Stimulated activated CD4-positive, alpha-beta T cell treated with anti-CD3 and anti-CD28 coated beads, Interleukin-1b, Interleukin-23, amount 100 ng/mL, for 24 hours (primary cell): ENCODE results near the gene ZNF764.

Source experiments
- DNase-seq, 4 experiments: peaks; one replicate each; pipeline ENCODE4 v3.0.0-alpha.2; 2020; ENCODE audit warnings: low read depth in 4 of 4, low spot score in 1 of 4

ZNF764 gene

DNA sequence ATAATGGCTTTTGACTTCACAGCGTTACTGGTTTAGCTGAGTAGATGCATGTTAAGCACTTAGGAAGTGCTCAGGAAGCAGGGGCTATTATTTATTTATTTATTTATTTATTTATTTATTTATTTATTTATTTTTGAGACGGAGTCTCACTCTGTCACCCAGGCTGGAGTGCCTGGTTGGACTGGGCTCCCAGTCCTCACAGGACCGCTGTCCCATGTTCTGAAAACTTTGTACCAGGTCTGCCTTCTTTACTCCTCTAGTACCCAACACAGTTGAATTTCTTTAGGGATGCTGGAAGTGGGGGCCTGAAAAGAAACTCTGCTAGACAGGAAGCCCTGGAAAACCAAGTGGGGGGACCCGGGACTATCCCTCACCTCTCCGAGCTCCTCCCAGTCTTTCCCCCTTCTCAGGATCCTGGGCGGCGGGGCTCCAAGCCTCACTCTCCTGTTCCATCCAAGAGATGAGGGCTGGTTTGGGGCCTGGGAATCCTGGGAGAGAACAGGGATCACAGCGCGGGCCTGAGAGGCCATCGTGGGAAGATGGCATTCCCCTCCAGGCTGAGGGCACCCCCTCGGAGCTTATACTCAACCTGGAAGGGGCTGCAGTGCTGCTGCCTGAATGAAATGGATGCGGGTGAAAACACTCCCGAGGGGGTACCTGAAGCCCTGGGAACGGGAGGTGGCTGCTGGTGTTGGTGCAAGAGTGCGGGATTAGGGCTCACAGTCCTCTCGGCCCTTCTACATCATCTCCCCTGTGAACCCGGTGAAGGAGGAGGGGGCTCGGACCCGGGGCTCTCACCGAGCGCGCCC is 12.7 kb upstream of the ZNF764 start:
- no peak for DNase-seq

DNA sequence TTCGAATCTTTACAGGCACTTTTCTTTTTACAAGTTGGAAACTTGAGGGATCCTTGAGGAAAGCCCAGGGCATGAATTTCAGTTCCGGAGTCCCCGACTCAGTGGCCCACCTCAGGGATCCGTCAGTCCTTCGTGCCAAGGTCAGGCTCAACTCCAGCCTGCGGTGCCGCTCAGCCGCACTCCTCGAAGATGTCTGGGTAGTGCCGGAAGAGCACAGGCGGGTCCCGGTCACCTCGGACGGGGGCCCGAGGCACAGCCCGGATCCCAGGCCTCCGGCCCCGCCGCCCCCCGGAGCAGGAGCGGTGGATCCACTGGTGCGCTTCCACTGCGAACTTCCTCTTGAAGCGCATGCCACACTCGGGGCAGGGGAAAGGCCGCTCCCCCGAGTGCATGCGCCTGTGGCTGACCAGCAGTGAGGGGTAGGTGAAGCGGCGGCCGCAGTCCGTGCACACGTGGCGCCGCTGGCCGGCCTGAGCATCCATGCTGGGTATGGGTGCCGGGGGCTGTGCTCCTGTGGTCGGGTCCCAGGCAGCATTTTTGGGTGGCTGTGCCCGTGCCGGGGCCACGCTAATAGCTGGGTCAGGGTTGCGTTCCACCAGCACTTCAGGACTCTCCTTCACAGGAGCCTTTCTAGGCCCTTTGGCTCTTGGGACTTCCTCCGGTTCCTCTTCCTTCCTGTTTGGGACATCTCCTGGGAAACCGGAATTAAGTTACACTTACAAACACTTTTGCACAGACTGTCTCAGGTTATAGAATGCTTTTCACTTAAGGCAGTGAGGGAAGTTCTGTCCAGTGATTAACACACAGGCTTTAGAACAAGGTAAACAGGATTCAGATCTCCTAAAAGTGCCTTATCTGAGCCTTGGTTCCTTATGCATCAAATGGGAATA is 11.8 kb upstream of the ZNF764 start:
- no peak for DNase-seq

DNA sequence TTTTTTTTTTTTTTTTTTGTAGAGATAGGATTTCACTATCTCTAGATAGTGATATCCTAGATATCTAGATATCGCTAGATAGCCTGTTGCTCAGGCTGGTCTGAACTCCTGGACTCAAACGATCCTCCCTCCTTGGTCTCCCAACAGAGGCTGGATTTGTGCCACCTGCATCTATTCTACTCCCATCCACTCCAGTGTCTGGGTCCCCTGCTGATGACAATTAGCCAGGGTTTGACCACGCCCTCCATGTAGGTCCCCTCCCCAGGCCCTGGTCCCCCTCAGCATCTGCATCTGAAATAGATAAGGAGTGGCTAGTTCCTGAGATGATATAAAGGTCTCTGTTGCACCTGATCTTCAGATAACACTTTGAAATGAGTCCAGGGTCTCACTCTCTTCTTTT is 11.1 kb upstream of the ZNF764 start:
- DNase-seq, result no peak

DNA sequence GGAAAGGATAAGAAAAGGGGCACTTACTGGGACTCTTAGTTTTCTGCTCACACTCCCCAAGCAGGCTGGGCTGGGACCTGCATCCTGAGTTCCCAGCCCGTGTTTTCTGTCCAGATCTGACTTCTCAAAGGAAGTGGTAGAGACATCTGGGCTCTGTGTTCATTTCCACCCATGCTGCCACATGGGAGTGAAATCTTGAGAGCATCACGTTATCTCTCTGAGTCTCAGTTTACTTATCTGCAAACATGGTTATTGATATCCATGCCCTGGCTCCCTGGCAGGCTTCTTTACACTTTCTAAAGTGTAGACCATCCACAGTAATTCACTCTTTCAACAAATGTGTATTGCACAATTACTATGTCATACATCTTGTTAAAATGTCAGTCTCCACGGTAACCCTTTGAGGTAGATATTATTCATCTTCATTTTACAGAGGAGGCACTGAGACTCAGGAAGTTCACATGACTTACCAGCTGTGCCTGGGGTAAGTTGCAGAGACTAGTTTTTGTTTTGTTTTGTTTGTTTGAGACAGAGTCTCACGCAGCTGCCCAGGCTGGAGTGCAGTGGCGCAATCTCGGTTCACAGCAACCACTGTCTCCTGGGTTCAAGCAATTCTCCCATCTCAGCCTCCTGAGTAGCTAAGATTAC is 9.9 kb upstream of the ZNF764 start:
- DNase-seq, result no peak

DNA sequence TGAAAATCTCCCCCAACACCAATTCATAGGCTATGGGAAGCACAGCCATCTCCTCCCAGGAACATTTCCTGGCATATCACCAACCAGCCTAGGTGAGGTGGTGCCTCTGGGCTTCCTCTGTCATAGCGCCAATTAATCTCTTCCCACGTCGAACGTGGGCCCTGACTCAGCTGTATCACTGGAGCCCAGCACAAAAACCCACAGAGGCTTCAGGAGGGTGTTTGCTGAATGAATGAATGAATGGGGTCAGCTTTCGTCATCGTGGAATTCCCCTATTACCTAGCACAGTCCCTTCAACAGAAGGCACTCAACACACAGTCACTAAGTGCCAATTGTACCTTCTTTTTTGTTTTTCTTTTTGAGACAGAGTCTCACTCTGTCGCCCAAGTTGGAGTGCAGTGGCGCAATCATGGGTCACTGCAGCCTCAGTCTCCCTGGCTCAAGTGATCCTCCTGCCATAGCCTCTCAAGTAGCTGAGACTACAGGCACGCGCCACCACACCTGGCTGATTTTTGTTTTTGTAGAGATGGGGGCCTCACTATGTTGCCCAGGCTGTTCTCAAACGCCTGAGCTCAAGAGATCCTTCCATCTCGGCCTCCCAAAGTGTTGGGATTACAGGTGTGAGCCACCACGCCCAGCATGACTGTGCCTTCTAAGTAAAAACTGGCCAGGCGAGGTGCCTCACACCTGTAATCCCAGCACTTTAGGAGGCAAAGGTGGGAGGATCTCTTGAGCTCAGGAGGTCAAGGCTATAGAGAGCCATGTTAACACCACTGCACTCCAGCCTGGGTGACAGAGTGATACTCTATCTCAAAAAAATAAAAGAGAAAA is 9.2 kb upstream of the ZNF764 start:
- peak; percentile 34 to 61 (median 43) for DNase-seq

DNA sequence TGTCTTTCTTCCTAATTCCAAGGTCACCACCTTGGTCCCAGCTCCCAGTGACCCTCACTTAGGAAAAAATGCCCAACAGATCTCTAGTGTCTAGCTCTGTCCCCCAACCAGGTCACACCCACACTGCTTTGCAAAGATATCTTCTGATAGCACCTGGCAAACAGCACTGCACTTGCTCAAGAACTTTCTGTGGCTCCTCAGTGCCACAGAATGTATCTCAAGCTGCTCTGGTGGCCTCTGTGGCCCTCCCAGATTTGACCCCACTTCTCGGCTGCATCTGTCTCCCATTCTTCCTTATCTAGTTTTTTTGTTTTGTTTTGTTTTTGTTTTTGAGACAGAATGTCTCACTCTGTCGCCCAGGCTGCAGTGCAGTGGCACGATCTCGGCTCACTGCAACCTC is 8.4 kb upstream of the ZNF764 start:
- DNase-seq, result no peak

DNA sequence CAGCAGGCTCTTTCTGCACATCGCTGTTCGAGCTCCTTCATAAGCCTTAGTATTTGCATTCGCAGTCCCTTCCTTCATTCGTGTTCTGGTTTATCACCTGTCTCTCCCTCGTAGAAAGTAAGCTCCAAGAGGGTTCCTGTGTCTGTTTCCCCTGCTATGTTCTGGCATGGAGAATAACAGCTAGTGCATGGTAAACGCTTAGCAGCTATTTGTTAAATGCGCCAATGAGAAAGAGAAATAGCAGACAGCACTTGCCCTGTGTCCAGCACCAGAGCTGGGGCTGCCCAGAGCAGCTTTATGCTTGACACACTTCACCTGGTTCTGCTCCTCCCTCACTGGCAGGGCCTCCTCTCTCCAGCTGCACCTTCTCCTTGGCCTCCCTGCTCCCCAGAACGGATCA is 7.8 kb upstream of the ZNF764 start:
- DNase-seq, result no peak

DNA sequence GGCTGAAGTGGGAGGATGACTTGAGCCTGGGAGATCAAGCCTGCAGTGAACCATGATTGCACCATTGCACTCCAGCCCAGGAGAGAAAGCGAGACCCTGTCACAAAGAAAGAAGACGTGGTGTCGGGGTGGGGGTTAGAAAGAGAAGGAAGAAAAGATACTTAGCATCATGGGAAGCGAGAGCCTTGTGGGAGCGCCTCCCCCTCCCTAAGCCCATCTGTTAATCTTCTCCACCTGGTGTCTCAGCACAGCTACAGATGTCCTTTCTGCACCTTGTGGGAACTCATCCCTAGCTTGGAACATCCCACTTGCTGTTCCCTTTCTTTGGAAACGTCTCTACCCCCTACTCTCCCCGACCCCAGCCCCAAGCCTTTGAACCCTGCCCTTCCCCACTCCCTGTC is 7.4 kb upstream of the ZNF764 start:
- DNase-seq, result no peak

DNA sequence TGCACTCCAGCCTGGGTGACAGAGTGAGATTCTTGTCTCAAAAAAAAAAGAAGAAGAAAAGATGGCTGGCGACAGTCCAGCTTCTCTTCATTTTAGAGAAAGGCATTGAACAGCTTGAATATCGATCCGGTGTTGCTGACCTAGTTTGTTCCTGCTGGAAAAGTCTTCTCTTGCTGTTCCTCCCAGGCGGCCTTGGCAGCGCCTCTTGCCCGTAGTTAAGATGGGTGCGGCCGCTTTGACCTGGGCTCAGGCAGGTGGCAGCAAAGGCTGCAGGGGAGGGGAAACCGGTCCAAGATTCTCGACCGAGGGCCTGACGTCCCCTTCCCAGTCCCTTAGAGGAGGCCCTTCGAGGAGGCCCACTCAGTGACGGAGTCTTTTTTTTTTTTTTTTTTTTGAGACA is 3.8 kb upstream of the ZNF764 start:
- no peak for DNase-seq

DNA sequence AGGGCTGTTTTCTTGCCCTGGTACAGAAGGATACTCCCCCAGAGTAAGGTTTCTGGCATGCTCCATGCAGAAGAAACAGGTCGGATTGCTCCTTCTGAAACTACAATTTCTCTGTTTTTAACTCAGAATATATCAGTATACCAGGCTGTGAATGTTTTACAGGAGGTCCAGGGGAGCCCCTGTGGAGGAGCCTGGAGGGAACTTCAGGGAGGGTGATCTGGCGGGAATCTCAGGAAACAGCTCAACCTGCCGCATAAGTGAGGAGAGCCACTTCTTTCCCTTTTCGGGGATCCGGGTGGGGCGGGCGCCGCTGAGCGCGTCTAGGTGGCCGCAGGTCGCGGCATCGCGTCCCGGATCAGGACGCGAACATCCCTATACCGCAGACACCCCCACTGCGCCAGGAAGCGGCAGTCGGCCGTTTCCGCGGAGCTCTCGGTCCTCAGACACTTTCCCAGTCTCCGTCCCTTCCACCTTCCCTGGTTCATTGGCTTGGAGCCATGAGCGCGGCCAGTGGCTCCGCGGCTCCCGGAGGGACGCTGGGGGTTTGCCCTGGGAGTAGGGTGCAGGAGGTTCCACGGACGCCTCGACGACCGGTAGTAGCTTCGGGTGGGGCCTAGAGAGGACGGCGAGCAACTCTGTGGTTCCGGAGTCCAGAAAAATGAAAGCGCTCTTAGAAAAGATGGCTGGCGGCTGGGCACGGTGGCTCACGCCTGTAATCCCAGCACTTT is 3.1 kb upstream of the ZNF764 start:
- no peak for DNase-seq

DNA sequence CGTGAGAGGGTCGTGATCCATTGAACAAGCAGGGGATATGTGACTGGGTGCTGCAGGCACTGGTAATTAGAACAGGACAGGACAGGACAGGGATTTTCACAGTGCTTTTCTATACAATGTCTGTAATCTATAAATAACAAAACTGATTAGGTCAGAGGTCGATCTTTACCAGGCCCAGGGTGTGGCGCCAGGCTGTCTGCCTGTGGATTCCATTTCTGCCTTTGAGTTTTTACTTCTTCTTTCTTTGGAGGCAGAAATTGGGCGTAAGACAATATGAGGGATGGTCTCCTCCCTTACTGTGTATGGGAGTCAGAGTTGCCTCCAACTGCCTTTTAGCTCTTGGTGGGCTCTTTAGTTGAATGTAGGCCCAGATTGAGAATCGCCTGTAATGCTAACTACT is 1.5 kb upstream of the ZNF764 start:
- no peak for DNase-seq

DNA sequence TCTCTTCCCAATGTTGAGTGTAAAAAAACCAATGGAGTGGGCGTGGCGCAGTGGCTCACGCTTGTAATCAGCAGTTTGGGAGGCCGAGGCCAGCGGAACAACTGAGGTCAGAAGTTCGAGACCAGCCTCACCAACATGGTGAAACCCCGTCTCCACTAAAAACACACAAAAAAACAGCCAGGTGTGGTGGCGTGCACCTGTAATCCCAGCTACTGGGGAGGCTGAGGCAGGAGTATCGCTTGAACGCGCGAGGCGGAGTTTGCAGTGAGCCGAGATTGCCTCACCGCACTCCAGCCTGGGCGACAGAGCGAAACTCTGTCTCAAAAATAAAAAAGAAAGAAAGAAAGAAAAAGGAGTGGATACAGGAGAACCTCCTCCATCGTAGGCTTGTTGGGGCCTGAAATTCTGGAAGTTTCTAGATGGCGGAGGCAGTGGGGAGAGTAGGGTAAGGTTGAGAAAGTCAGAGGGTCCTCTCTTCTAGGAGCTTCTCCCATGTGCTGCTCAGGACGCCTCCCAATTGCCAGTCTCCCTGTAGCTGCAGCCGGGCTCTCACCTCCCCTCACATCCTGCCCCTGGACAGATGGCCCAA is 709 bp upstream of the ZNF764 start:
- DNase-seq, result no peak

DNA sequence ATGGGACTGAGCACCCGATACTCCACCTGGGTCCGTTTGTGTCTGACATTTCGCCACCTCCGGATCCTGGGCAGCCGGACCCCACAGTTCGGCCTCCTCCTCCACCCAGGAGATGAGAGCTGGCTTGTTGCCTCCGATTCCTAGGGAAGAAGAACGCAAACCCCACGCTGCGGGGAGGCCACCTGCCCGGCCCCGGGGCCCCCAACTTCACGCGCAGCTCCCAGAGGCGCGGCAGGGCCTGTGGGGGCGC is 542 bp downstream of the ZNF764 start:
- no peak for DNase-seq

DNA sequence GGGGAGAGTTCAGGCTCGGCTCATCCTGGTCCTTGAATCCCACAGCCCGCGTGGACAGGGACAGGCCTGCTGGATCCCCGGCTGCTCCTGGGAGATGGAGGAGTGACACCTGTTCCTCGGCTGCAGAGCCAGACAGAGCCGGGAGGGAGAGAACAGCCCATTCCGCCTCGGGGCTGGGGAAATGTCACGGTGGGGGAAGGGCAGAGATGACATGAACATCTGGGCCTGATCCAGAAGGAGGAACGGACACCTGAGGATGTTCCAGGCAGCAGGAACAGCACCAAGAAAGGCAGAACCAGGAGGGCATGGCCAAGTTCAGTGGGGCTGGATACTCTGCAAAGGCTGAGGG is 2.1 kb downstream of the ZNF764 start:
- no peak for DNase-seq

DNA sequence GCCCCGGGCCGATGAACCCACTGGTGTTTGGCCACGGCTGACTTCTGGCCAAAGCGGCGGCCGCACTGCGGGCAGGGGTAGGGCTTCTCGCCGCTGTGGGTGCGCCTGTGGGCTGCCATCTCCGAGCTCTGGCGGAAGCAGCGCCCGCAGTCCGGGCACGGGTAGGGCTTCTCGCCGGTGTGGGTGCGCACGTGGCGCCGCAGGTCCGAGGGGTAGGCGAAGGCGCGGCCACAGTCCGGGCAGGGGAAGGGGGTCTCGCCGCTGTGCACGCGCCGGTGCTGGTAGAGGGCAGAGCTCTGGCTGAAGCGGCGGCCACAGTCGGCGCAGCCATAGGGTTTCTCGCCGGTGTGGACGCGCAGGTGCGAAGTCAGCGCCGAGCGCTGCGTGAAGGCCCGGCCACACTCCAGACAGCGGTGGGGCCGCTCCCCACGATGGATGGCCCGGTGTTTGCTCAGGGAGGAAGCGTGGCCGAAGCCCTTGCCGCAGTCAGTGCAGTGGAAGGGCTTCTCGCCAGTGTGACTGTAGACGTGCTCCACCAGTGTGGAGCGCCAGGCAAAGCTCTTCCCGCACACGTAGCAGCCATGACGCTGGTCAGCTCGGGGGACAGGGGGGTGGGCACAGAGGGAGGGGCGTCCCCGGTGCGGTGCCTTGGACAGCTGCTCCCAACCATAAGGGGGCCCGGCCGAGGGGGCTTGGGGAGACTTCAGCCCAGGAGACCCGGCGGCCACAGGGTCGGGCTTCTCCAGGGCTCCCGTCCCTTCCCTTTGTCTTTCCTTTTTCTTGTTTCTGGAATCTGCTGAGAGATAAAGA is 2.7 kb downstream of the ZNF764 start:
- DNase-seq, result no peak

DNA sequence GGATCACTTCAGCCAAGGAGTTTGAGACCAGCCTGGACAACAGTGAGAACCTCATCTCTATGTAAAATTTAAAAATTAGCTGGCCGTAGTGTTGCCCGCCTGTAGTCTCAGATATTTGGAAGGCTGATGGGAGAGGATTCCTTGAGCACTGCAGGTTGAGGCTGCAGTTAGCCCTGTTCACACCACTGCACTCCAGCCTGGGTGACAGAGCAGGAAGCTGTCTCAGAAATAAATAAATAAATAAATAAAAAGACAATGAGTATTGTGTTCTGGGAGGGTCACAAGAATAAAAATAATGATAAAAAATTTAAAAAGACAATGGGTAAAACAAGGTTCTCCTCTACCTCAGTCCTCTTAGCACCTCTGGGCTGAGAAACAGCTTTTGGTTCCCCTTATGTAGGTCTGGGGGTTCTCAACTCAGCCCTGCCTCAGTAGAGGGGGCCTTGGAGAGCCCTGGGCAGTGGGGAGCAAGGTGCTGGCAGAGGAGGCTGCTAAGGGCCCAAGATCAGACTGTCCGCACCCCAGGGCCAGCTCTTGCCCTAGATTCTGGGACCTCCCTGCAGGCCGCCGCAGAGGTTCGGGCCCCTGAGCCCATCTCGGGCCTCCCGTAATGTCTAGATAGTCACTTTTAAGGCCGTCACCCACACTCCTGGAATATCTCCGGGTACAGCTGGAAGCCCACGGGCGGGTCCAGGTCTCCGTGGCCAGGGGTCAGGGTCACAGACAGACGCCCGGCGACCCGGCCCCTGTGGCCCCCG is 3.4 kb downstream of the ZNF764 start:
- no peak for DNase-seq

DNA sequence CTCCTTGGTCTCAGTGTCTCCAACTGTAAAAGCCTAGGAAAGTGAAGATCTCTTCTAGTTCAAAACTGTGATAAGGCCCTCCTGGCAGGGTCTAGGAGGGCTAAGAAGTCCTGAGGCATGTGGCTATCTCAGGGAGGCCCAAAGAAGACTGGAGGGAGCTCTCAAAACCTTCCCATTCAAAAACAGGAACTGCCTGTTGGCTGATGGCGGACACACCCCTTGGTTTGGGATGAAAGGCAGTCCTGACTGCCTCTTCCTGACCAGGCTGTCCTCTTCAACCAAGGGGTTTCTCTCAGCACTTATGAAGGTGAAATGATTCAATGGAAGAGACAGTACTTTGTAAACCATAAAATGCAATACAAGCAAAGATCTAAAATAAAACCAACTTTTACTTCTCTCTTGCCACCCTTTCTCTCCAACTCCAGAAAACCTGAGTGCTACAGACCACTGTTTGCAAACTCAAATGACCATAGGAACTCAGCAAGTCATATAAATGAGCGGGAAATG is 4.7 kb downstream of the ZNF764 start:
- DNase-seq, result no peak

DNA sequence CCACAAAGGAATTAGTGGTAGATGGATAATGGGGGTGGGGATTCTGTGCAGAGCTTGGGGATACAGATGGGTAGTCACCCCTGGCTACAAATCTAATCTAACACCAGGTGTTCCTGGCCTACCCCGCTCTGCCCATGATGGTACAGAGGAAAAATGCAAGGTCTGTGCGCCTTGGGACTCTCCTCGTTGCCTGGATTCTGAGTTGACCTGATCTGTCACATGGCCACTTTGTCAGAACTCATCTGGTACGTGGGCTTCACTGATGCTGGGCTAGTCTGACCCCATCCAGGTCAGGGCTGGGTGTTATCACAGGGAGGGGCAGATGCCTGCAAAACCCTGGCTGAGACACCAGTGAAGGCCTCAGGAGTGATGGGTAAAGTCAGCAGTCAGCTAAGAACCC is 5.2 kb downstream of the ZNF764 start:
- no peak for DNase-seq

DNA sequence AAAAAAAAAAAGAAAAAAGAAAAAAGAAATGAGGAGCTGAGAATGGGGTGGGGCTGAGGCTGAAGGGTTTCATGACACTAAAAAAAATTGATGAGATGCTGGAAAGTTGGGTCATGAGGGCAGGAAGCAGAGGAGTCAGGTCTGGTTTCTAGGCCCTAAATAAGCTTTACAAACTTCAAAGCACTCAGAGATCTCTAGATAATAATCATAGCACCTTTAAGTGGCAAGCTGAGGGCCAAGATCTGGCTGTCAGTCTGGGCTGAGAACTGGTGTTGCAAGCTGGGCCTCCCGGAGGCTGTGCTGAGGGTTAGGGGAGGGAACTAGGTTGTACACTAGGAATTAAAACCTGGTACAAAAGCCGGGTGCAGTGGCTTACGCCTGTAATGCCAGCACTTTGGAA is 6.4 kb downstream of the ZNF764 start:
- DNase-seq, result peak in 1 of 4 experiments; percentile 49
